Peyer's patch (tissue), 4 donors: Measurements from ENCODE around the gene PGAP6. TPM values are rescaled to one million over a fixed set of nuclear protein-coding genes. Genes with fewer than 3 reads are reported as not detected.
"Not testable (repeated sequence)": the region's sequence is repeated elsewhere in the genome, so short reads cannot be mapped to it uniquely, and the experiment has no call there.

ENCODE experiments used
- DNase-seq, 3 donors: peaks; one replicate each; pipeline ENCODE4 v3.0.0-alpha.2; 2017 to 2019
- H3K27ac ChIP-seq, 4 donors: fragments of 200-600 bp; sonication (generic); one replicate each; pipeline ENCODE4 v1.5.1; 2016 to 2019
- H3K27me3 ChIP-seq, 2 donors: fragments of 200-600 bp; sonication (generic); one replicate each; pipeline ENCODE4 v1.5.1; 2019
- H3K36me3 ChIP-seq, 3 donors: fragments of 200-600 bp; sonication (generic); one replicate each; pipeline ENCODE4 v1.5.1; 2016 to 2019
- H3K4me1 ChIP-seq, 4 donors: fragments of 200-600 bp; sonication (generic); one replicate each; pipeline ENCODE4 v1.5.1; 2016 to 2019
- H3K4me3 ChIP-seq, 4 donors: fragments of 200-600 bp; sonication (generic); 1 replicate in 3 of 4; 2 replicates in 1 of 4; pipeline ENCODE4 v1.5.1; 2016 to 2019; ENCODE audit warnings: mild to moderate bottlenecking in 1 of 4
- H3K9me3 ChIP-seq, 4 donors: fragments of 200-600 bp; sonication (generic); one replicate each; pipeline ENCODE4 v1.5.1; 2016 to 2019; ENCODE audit warnings: mild to moderate bottlenecking in 1 of 4
- POLR2A ChIP-seq, 2 donors: fragments of 450-650 bp; IDR thresholded peaks; one replicate each; pipeline ENCODE4 v1.5.1; 2017; ENCODE audit warnings: antibody characterized with exemption in 2 of 2, mild to moderate bottlenecking in 2 of 2, moderate library complexity in 2 of 2
- total RNA-seq, 4 donors: library from RNA; depleted of rRNA; stranded (reverse); fragments of >200 nt; gene quantifications; one replicate each; pipeline ENCODE4 v1.1.0, GENCODE V29; 2016
- TF ChIP-seq, protein P1 (sequence below), 6 experiments: fragments of 450-650 bp in 4 of 6; fragments of 200-600 bp in 2 of 6; sonication (generic) in 1 of 6; IDR thresholded peaks; one replicate each; pipeline ENCODE4 v1.5.1; 2017 to 2019; ENCODE audit warnings: antibody characterized with exemption in 6 of 6, mild to moderate bottlenecking in 3 of 6, moderate library complexity in 1 of 6

The PGAP6 gene
- total RNA-seq, 4 donors from 2014 or later, result 130 to 211 (median 166) TPM

DNA sequence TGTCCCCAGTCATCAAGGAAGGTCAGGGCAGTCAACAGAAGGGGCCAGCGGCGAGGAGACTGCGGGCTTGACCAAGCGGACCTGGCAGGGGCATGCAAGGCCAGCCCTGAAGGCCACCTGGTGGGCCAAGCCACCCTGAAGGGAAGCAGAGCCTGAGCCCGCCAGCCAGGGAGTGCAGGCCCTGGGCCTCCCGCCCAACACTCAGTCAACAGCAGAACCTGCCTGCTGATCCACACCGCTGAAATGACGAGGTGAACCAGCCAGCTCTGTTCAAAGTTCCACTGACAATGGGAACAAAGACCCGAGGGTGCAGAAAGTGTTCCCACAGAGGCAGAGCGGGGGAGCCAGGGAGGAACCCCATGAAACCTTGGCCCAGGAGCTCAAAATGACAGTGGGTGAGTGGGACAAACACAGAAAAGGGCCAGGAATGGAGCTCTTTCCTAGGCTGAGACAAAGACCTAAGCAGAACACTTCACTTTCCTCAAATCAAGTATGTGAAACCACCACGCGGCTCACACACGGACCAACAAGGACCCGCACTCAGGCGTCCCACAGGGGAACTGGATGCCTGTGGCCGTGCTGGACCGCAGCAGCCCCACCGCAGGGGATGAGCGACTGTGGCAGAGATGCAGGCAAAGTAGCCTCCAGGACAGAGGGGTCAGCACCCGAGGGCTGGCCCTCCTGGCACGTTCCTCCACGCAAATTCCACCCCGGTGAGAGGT is 41.2 kb downstream of the PGAP6 start:
- TF ChIP-seq, protein P1, sequence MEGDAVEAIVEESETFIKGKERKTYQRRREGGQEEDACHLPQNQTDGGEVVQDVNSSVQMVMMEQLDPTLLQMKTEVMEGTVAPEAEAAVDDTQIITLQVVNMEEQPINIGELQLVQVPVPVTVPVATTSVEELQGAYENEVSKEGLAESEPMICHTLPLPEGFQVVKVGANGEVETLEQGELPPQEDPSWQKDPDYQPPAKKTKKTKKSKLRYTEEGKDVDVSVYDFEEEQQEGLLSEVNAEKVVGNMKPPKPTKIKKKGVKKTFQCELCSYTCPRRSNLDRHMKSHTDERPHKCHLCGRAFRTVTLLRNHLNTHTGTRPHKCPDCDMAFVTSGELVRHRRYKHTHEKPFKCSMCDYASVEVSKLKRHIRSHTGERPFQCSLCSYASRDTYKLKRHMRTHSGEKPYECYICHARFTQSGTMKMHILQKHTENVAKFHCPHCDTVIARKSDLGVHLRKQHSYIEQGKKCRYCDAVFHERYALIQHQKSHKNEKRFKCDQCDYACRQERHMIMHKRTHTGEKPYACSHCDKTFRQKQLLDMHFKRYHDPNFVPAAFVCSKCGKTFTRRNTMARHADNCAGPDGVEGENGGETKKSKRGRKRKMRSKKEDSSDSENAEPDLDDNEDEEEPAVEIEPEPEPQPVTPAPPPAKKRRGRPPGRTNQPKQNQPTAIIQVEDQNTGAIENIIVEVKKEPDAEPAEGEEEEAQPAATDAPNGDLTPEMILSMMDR (IDR thresholded peaks at IDR 0.05), result no peak
- no peak for TF ChIP-seq POLR2A (IDR thresholded peaks at IDR 0.05)
- Histone ChIP-seq H3K27me3 (no peaks in the 10 kb centered on the region), H3K36me3 (peaks cover 0 to 24% (median 0%) of the 10 kb centered on the region in 3 donors), H3K9me3 (no peaks in the 10 kb centered on the region), H3K4me1 (peaks cover 0 to 29% (median 2%) of the 10 kb centered on the region in 4 donors), H3K27ac (no peak overlapping the region), H3K4me3 (no peak overlapping the region)
- DNase-seq, result no peak

DNA sequence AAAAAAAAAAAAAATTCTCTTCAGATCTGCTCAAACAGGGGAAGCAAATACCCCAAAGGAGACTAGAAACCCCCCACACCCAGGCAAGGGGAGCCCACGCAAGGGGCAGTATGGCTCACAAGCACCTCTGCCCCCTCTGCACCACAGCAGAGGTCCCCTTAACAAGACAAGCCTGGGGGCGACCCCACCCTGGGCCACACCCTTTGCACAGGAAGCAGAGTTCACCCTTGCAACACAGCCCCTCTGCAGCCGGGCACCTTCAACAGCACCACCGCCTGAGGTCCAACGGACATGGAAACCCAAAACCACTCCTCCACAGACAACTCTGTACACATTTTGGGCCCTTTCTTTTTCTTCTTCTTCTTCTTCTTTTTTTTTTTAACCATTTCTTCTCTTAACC is 42.1 kb downstream of the PGAP6 start:
- H3K27ac ChIP-seq, result no peak overlapping the region
- H3K4me1 ChIP-seq, result peaks cover 0 to 25% (median 2%) of the 10 kb centered on the region in 4 donors
- H3K27me3 ChIP-seq, result no peaks in the 10 kb centered on the region
- no peak for TF ChIP-seq POLR2A (IDR thresholded peaks at IDR 0.05)
- TF ChIP-seq, protein P1 (IDR thresholded peaks at IDR 0.05), result no peak
- no peak for DNase-seq
- peaks cover 0 to 17% (median 0%) of the 10 kb centered on the region in 3 donors for H3K36me3 ChIP-seq
- no peak overlapping the region for H3K4me3 ChIP-seq
- no peaks in the 10 kb centered on the region for H3K9me3 ChIP-seq

DNA sequence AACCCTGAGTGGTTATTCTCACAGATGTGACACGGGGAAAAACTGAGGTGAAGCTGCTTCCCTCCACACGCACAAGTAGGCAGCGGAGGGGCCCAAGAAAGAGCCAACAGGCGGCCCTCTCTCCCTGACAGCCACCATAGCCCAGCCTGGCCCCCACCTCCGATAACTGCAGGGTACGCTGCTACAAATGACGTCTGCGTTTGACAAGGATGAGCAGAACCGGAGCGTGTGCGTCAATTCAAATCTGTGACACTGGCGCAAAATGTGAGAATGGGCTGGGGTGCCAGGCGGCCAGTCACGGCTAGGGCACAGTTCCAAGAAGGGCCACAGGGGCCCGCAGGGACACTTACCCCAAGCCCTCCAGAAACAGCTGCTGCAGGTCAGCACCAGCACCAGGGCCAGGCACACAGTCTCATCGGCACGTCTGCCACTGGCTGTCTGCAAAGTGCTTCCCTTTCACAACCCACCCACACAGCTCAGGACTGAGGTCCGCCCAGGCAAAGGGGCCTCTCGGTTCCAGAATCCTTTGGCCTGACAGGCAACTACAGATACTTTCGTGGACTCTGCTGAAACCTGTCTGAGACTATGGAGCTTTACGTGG is 43.7 kb downstream of the PGAP6 start:
- H3K4me3 ChIP-seq, result no peak overlapping the region
- no peak for DNase-seq
- peaks cover 0 to 8% (median 0%) of the 10 kb centered on the region in 3 donors for H3K36me3 ChIP-seq
- H3K27me3 ChIP-seq, result no peaks in the 10 kb centered on the region
- H3K4me1 ChIP-seq, result peaks cover 0 to 25% (median 2%) of the 10 kb centered on the region in 4 donors
- H3K27ac ChIP-seq, result no peak overlapping the region
- no peak for TF ChIP-seq POLR2A (IDR thresholded peaks at IDR 0.05)
- TF ChIP-seq, protein P1 (IDR thresholded peaks at IDR 0.05), result no peak
- H3K9me3 ChIP-seq, result no peaks in the 10 kb centered on the region

DNA sequence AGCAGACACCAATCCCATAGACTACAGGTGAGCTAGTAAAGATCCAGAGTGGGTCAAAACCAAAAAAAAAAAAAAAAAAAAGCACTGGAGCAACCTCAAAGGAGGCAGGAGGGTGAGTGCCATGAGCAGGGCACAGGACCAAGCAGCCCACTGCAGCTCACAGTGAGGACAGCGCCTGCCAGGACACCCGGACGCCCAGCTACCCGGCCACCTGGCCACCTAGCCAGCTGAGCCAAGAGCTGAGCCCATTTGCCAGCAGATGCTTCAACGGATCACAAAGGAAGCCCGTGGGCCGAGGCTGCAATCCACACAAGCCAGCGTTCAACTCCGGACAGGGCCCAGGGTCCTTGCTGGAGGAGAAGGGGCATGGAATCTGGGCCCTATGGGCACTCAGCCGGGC is 44.3 kb downstream of the PGAP6 start:
- peaks cover 0 to 6% (median 0%) of the 10 kb centered on the region in 3 donors for H3K36me3 ChIP-seq
- H3K9me3 ChIP-seq, result no peaks in the 10 kb centered on the region
- H3K4me3 ChIP-seq, result no peak overlapping the region
- DNase-seq, result no peak
- H3K27me3 ChIP-seq, result no peaks in the 10 kb centered on the region
- no peak overlapping the region for H3K27ac ChIP-seq
- H3K4me1 ChIP-seq, result peaks cover 0 to 25% (median 2%) of the 10 kb centered on the region in 4 donors
- TF ChIP-seq POLR2A (IDR thresholded peaks at IDR 0.05), result no peak
- TF ChIP-seq, protein P1 (IDR thresholded peaks at IDR 0.05), result no peak

DNA sequence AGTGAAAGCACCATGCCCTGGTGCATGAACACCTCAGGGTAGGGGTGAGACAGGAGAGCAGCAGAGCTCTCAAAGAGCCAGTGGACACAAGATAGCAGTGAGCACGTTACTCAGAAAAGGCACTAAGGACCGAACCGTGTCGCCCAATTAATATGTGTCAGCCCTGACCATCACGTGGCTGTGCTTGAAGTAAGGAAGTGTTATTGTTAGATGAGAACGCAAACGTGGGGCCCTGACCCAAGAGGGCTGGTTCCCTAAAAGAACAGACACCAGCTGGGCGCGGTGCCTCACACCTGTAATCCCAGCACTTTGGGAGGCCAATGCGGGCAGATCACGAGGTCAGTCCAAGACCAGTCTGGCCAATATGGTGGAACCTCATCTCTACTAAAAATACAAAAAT is 45.5 kb downstream of the PGAP6 start:
- H3K4me3 ChIP-seq, result no peak overlapping the region
- H3K9me3 ChIP-seq, result no peaks in the 10 kb centered on the region
- H3K27me3 ChIP-seq, result no peaks in the 10 kb centered on the region
- DNase-seq, result no peak
- no peak for TF ChIP-seq POLR2A (IDR thresholded peaks at IDR 0.05)
- TF ChIP-seq, protein P1 (IDR thresholded peaks at IDR 0.05), result no peak
- H3K36me3 ChIP-seq, result no peaks in the 10 kb centered on the region
- H3K27ac ChIP-seq, result no peak overlapping the region
- H3K4me1 ChIP-seq, result peaks cover 0 to 32% (median 2%) of the 10 kb centered on the region in 4 donors

DNA sequence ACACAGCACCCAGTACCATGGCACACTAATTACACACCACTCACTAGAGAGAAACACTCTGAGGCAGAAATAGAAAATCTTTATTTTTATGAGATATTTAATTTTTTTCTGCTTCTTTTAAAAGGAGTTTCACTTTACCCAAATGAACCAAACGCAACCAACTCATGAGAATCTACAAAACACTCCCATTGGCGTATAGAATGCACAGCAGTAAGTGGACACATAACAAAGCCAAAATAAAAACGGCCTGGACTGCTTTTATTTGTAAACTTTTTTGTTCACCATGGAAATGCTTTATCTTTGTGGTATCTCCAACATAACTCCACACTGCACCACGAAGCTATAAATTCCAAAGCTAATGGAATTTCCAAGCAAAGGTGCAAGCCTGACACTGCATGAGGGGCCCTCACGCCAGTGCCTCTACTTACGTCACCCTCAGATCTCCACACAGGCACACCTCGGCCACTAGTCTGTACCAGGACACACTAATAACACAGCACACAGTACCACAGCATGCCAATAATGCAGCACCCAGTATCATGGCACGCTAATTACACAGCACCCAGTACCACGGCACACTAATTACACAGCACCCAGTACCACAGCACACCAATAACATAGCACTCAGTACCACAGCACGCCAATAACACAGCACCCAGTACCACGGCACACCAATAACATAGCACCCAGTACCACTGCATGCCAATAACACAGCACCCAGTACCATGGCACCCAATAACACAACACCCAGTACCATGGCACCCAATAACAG is 46.7 kb downstream of the PGAP6 start:
- not testable (repeated sequence) for DNase-seq, H3K9me3 ChIP-seq, H3K27ac ChIP-seq

DNA sequence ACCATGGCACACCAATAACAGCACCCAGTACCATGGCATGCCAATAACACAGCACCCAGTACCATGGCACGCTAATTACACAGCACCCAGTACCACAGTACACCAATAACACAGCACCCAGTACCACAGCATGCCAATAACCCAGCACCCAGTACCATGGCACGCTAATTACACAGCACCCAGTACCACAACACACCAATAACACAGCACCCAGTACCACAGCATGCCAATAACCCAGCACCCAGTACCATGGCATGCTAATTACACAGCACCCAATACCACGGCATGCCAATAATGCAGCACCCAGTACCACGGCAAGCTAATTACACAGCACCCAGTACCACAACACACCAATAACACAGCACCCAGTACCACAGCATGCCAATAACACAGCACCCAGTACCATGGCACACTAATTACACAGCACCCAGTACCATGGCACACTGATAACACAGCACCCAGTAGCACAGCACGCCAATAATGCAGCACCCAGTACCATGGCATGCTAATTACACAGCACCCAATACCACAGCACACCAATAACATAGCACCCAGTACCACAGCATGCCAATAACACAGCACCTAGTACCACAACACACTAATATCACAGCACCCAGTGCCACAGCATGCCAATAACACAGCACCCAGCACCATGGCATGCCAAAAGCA is 47.5 kb downstream of the PGAP6 start:
- H3K27ac ChIP-seq, result not testable (repeated sequence)

More for the DNA sequence above, 46.7 kb downstream of the PGAP6 start:
- H3K4me3 ChIP-seq, H3K27me3 ChIP-seq, H3K36me3 ChIP-seq: not testable (repeated sequence)
- H3K4me1 ChIP-seq, result peaks cover 0 to 29% (median 2%) of the 10 kb centered on the region in 4 donors

More for the DNA sequence above, 47.5 kb downstream of the PGAP6 start:
- H3K4me3 ChIP-seq, H3K27me3 ChIP-seq, DNase-seq, H3K36me3 ChIP-seq, H3K9me3 ChIP-seq: not testable (repeated sequence)
- peaks cover 0 to 21% (median 0%) of the 10 kb centered on the region in 4 donors for H3K4me1 ChIP-seq
